Occipital lobe (tissue), 2 donors: ENCODE results near the gene CDK8. TPM values are rescaled to one million over a fixed set of nuclear protein-coding genes. Genes with fewer than 3 reads are reported as not detected.
"Not testable (repeated sequence)": the region's sequence is repeated elsewhere in the genome, so short reads cannot be mapped to it uniquely, and the experiment has no call there.

Source experiments
- DNase-seq: peaks from one replicate; lab custom pipeline; 2025; lab: John Stamatoyannopoulos, UW
- total RNA-seq: library from RNA; depleted of rRNA; stranded (reverse); fragments of >200 nt; gene quantifications from one replicate; pipeline ENCODE4 v1.2.3, GENCODE V29; 2014

Gene CDK8
- total RNA-seq, 1 donor from 2014 or later = 57.4 TPM

DNA sequence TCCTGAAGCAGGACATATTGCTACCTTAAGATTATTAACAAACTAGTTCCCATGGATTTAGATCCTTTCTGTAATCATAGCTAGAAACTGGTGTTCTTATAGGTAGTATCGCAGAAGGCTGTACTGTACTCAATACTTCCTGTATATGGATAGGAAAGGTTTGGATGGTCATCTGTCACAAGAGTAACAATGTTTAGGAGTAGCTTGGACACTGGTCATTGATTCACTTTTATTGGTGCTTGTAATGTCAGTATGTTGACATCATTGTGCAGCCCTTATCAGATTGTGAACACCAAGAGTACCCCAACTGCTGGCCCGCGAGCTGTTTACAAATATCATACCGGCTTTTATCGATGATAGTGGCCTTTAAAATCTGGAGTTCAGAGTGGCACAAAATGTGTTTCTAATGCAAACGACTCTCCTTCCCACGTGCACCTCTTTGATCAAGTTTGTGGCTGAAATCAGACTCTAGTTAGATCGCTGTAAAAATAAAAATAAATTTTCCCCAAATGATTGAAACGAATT lies 605 bp upstream of the CDK8 start:
- DNase-seq = no peak

DNA sequence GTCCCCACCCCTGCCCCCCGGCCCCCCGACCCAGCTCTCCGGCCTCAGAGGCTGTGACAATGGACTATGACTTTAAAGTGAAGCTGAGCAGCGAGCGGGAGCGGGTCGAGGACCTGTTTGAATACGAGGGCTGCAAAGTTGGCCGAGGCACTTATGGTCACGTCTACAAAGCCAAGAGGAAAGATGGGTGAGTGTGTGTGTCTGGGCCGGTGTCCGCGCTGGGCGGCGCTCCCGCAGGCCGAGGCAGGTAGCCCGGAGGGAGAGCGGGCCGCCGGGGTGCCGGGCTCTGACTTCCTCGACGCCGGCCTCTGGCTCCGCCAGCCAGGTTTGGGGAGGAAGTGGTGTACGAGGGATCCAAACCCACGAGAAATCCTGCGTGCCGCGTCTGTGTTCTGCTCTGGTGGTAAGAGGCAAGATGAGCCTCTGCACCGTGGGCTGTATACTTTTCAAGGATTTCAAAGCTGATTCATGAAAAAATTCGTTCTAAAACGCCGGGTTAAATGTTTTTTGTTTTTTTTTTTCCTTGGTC lies 718 bp downstream of the CDK8 start:
- DNase-seq = peak; percentile 47

DNA sequence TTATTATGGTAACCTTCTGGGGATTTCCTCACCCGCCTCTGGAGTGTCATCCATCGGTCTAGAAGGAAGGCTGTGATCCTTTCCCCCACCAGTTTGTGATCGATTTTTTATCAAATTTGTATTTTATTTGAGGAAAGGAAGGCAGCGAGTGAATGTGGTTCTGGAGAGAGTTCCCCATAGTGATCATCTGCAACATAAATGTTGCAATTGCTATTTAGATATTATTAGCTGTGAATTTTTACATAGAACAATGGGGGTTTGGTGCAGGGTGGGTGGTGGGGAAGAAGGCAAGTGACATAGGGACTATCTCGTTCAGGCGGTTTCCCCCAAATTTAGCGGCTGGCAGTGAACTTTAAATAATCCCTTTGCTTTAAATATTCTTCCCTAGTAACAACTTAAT lies 1.2 kb downstream of the CDK8 start:
- no peak for DNase-seq

DNA sequence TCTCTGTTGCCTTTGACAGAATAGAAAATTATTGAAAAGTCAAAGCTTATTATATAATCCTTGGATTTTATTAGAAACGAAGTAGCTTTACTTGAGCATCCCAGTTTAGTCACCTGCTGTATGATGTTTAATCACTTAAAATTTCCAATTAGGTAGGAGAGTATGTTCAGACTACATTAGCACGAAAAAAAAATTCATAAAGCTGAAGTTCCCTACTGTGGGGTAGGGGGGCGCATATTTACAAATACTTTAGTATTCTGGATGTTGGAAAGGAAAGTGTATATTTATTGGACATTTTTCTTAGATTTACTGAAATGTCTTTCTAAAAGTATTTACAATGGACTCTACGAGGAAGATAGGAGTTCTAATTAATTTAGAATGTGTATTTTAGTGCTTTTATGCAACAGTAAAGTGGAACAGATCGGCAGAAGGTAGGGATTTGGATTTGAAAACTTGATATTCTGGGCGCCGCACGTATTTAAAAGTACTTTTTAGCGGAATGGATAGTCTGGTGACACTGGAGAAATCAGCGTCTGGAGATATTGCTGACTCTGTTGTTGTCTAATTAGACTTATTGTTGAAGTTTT lies 1.9 kb downstream of the CDK8 start:
- DNase-seq = no peak

DNA sequence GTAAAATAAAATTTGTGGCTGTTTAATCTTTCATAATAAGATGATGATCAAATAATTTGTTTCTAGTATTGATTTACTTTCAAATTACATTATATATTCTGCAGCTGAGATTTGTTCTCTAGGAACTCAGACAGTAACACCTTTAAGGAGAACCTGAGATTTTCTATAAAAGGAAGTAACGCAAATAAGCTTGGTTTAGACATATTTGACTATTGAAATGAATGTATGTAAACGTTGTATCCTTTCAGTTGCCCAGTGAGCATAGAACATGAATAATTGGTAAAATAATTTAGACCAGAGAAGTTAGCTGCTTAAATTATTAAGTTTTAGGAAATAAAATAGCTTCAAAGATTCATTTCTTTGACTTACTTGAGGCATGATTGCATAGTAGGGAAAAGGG lies 3.1 kb downstream of the CDK8 start:
- DNase-seq = no peak

DNA sequence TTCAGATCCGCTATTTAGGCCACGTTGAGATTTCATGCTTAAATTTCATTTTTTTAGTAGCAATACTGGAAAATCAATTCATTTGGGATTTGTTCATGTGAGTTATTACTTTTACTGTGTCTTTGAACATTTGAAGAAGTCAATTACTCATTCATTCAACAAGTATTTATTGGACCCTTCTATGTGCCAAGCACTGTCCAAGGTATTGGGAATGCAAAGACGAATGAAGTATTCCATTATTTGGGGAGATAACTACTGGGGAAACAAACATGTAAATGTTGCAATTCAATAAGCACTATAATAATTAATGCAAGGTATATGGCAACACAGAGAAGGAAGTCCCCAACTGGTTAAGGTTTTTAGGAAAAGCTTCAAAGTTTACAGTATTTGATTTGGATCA lies 5.7 kb downstream of the CDK8 start:
- no peak for DNase-seq

DNA sequence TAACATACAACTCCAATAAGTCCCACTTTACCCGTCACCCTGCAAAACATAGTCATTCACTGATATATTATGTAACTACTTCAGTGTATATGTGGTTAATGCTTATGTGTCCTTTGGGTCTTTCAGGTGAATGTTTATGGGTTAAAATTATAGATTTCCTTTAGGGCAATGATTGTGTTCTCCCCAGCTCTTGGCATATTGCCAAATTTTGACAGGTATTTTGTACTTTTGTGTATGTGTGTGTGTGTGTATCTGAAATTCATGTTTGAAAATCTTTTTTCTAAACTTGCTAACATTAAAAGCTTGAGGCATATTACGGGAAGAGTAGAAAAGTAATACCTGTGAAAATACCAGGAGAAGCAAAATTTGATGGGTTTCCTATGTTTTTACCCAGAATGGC lies 8.2 kb downstream of the CDK8 start:
- DNase-seq = no peak

DNA sequence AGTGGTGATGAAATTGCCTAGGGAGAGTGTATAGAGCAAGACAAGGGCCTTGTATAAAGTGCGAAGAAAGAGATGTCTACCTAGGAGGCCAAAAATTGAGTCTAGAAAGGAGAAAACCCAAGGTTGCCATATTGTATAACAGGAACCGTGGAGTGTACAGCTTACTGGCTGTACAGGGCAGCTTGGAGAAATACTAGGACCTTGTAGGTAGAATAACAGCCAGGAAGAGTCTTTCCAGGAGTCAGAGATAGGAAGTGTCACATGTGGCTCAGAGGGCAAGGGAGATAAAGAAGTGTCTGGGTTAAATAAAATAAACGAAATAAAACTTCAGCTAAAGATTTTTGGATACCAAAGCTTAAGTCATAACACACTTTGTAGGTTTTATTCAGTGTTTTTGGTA lies 12.4 kb downstream of the CDK8 start:
- no peak for DNase-seq

DNA sequence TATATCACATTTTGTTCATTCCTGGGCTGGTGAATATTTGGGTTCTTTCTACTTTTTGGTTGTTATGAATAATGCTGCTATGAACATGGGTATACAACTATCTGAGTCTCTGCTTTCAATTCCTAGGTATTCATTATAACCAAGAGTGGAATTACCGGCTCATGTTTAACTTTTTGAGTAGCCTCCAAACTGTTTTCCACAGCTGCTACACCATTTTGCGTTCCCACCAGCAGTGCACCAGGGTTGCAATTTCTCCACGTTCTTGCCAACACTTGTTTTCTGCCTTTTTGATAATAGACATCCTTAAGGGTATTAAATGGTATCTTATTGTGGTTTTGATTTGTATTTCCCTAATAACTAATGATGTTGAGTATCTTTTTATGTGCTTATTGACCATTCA lies 16.8 kb downstream of the CDK8 start:
- no peak for DNase-seq

DNA sequence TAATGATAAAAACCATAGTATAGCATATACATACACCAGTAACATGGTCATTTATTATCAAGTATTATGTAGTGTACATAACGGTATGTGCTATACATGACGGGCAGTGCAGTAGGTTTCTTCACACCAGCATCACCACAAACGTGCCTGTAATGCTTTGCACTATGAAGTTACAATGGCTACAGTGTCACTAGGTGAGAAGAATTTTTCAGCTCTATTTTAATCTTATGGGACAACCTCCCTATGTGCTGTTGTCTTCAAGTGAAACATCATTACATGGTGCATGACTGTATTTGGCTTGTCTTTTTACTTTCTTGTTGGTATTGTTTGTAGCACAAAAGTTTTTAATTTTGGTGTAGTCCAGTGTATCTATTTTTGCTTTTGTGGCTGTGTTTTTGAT lies 18.7 kb downstream of the CDK8 start:
- no peak for DNase-seq

DNA sequence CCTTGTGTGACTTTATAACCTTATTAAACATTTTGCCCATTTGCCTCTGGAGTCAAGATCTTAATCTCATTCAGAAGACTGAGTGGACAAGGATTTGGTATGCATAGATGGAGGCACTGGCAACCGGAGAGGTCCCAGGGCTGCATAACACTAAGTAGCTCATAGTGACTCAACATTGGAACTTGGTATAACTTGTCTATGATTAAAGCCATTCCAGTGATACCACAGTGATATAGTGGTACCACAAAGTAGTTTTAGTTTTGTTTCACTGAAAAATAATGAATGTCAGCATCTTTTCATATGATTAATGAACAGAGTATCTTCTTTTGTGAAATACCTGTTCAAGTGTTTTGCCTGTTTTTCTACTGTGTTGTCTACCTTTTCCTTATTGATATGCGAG lies 26.4 kb downstream of the CDK8 start:
- DNase-seq = no peak

DNA sequence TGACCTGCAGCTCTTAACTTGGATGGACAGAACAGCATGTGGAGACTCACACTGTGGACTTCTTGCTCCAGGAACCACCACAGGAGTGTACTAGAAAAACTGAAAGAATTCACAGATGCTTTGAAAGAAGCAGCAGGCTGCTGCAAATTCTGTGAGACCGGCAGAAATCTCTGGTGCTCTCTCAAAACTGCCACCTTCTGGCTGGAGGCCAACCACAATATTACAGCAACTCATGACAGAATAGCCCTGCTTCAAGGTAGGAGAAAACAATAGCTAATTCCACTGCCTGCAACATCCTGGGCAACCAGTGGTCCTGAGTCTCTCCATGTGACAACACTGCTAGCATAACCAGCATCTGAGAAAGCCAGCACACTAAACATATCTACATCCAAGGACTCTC lies 26.9 kb downstream of the CDK8 start:
- DNase-seq = no peak

DNA sequence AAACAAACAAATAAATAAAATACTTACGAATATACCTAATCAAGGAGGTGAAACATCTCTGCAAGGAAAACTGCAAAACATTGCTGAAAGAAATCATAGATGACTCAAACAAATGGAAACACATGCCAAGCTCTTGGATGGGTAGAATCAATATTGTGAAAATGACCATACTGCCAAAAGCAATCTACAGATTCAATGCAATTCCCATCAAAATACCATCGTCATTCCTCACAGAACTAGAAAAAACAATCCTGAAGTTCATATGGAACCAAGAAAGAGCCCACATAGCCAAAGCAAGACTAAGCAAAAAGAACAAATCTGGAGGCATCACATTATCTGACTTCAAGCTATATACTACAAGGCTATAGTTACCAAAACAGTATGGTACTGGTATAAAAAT lies 32.0 kb downstream of the CDK8 start:
- DNase-seq = not testable (repeated sequence)

DNA sequence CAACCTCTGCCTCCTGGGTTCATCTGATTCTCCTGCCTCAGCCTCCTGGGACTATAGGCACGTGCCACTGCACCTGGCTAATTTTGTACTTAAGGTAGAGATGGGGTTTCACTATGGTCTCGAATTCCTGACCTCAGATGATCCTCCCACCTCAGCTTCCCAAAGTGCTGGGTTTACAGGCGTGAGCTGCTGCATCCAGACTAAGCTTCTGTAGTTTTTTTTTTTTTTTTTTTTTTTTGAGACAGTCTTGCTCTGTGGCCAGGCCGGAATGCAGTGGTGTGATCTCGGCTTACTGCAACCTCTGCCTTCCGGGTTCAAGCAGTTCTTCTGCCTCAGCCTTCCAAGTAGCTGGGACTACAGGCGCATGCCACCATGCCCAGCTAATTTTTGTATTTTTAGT lies 34.9 kb downstream of the CDK8 start:
- DNase-seq = not testable (repeated sequence)

DNA sequence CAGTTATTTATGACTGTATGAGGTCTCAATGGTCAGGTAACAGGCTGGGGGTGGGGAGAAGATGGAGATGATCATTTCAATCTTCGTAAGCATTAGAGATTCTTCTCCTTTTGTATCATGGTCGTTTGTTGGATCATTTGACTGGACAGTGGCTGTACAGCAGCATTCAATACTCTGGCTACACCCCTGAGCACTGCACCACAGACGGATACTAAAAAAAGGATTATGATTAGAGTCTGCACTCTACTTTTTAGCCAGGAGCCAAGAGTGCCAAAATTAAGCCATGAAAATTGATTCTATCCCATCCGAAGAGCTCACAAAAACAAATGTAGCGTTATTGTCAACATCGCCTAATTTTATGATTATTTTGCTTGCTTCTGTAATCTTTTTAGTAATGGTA lies 41.9 kb downstream of the CDK8 start:
- no peak for DNase-seq

DNA sequence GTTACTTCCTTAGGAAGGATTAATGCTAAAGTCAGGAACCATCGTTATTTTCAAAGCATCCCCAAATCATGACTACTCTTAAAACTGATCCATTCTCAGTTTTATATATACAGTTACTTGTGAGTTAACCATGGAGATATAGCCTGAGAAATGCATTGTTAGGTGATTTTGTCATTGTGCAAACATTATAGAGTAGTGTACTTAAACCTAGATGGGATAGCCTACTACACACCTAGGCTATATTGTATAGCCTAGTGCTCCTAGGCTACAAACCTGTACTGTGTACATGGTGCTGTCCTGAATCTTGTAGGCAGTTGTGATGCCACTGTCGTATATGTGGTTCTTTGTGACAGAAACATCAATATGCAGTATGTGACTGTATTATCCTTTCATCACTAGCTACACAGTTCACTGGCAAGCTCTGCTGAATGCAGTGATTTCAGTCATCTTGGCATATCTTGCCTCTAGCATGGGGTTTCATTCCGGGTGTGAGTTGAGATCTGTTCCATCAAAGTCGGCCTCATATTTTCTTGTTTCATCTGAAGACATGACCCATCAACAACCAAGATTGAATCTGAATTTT lies 45.3 kb downstream of the CDK8 start:
- DNase-seq = no peak

DNA sequence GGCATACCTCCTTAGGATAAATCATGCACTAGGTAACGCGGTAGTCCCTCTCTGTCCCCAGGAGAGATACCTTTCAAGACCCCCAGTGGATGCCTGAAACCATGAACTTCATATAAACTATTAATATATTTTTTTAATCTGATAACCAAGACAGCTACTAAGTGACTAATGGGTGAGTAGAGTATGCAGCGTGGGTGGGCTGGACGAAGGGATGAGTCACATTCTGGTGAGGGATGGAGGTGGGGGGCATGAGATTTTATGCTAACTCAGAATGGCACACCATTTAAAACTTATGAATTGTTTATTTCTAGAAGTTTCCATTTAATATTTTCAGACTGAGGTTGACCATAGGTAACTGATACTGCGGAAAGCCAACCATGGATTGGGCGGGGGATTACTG lies 46.2 kb downstream of the CDK8 start:
- no peak for DNase-seq

DNA sequence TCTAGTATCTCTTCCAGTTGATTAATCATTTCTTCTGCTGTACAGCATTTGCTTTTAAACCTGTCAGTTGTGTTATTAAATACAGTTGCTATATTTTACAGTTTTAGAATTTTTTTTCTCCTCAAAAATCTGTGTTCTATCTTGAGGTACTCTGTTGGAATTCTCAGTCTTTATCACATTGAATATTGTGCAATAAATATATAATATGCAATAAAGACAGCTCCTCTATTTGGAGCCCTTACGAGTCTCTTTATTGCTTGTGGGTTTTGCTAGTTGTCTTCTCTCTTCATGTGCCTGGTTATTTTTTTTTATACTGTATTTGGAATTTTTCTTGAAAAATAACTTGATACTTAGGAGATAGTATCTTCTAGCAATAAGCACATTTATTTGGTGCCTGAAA lies 51.7 kb downstream of the CDK8 start:
- no peak for DNase-seq

DNA sequence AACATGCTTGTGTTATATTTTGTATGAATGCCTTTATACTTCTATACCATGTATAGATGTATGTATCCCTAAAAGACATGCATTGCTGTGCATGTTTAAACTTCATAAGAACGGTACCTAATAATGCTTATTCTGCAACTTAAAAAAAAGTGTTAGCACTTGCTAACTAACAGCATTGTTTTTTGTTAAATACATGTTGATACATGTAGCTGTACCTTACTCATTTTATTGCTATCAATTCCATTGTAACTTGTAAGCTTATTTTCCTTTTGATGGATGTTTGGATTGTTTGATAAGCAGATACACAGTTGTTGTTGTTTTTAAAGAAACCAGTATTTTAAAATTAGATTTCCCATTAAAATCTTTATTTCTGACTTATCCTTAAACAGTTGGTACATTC lies 53.8 kb downstream of the CDK8 start:
- no peak for DNase-seq

DNA sequence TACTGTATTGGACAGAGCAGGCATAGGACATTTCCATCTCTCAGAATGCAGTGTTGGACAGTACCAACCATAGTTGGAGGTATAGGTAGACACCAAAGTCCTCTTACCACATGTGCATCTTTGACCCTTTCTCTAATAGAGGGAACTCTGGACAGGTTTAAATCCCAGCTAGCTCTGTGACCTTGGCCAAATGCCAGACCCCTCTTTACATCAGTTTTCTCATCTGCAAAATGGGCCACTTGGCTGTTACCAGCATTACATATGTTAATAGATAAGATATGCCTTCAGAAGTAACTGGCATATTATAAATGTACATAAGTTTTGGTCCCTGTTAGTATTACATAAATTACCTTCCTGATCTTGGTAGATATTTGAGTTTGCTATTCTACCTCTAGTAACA lies 54.3 kb downstream of the CDK8 start:
- no peak for DNase-seq

DNA sequence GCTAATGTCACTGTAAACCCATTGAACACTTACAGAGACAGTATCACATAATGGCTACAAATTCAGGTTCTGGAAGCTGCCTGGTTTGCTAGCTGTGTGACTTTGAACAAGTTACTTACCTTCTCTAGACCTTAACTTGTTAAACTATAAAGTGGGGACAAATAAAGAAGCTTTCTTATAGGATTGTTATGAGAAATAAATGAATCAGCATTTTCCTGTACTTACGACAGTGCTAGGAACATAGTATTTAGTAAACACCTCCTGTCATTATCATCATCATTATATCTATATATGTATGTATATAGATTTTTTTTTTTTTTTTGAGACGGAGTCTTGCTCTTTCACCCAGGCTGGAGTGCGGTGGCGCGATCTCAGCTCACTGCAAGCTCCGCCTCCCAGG lies 54.9 kb downstream of the CDK8 start:
- DNase-seq = no peak

DNA sequence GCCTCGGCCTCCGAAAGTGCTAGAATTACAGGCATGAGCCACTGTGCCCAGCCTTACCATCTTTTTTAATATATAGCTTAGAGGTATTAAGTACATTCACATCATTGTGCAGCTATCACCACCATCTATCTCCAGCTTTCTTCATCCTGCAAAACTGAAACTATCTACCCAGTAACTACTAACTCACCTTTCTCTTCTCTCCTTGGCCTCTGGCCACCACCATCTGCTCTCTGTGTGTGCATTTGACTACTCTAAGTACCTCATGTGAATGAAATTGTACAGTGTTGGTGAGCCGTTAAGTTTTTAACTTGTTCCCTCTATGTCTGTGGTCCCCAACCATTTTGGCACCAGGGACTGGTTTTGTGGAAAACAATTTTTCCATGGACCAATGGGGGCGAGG lies 56.1 kb downstream of the CDK8 start:
- DNase-seq = no peak

DNA sequence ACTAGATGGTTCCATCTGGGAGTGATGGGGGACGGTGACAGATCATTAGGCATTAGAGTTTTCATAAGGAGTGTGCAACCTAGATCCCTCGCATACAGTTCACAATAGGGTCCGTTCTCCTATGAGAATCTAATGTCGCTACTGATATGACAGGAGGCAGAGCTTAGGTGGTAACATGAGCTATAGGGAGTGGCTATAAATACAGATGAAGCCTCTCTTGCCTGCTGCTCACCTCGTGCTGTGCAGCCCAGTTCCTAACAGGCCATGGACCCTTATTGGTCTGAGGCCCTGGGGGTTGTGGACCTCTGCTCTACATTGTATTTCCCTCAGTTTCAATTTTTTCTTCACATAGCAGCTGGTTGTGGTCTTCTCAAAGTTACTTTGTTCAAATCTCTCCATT lies 56.5 kb downstream of the CDK8 start:
- DNase-seq = no peak

DNA sequence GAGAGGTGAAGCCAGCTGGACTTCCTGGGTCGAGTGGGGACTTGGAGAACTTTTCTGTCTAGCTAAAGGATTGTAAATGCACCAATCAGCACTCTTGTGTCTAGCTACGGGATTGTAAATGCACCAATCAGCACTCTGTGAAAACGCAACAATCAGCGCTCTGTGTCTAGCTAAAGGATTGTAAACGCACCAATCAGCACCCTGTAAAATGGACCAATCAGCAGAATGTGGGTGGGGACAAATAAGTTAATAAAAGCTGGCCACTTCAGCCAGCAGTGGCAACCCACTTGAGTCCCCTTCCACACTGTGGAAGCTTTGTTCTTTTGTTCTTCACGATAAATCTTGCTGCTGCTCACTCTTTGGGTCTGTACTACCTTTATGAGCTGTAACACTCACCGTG lies 58.1 kb downstream of the CDK8 start:
- not testable (repeated sequence) for DNase-seq
